Lower lobe of right lung (tissue), 2 donors: ENCODE measurements around the gene TSEN2. TPM values are rescaled to one million over a fixed set of nuclear protein-coding genes. Genes with fewer than 3 reads are reported as not detected.

ENCODE experiments used
- ATAC-seq, 2 donors: fragments of 200-7000 bp; cut with Tn5 transposase; one replicate each; pipeline ENCODE4 v1.9.1; 2020 to 2022; ENCODE audit warnings: mild to moderate bottlenecking in 2 of 2, moderate library complexity in 2 of 2
- DNase-seq: peaks from one replicate; pipeline ENCODE4 v3.0.0-alpha.2; 2020
- H3K27ac ChIP-seq: fragments of 200-600 bp; one replicate; pipeline ENCODE4 v1.8.0; 2022
- H3K27me3 ChIP-seq: fragments of 200-600 bp; one replicate; pipeline ENCODE4 v1.8.0; 2022; ENCODE audit warnings: low read depth
- H3K36me3 ChIP-seq: fragments of 200-600 bp; one replicate; pipeline ENCODE4 v1.8.0; 2022; ENCODE audit warnings: mild to moderate bottlenecking
- H3K4me1 ChIP-seq: fragments of 200-600 bp; one replicate; pipeline ENCODE4 v1.8.0; 2022
- H3K4me3 ChIP-seq: fragments of 200-600 bp; one replicate; pipeline ENCODE4 v1.8.0; 2022; ENCODE audit warnings: mild to moderate bottlenecking
- H3K9me3 ChIP-seq: fragments of 200-600 bp; one replicate; pipeline ENCODE4 v1.8.0; 2022
- intact Hi-C: fragments of 100-400 bp; cut with DNase I; formaldehyde crosslinking; loops from one replicate; pipeline ENCODE4 v1.11.0; 2022
- total RNA-seq: library from RNA; stranded (reverse); fragmentation: NEBNext Ultra II Directional; extraction: Animal tissue kit (Norgen Biotek cat#: 25700); gene quantifications from one replicate; pipeline ENCODE4 v1.2.1, GENCODE V29; 2021
- TF ChIP-seq, protein P1 (sequence below): fragments of 200-600 bp; IDR thresholded peaks from one replicate; pipeline ENCODE4 v1.8.0; 2022; ENCODE audit warnings: antibody characterized with exemption, mild to moderate bottlenecking
- donor health status: DM: no; HTN: yes; CAD: no; lungs with severe emphysema.

The TSEN2 gene
- total RNA-seq, 1 donor from 2014 or later = 23.6 TPM

DNA sequence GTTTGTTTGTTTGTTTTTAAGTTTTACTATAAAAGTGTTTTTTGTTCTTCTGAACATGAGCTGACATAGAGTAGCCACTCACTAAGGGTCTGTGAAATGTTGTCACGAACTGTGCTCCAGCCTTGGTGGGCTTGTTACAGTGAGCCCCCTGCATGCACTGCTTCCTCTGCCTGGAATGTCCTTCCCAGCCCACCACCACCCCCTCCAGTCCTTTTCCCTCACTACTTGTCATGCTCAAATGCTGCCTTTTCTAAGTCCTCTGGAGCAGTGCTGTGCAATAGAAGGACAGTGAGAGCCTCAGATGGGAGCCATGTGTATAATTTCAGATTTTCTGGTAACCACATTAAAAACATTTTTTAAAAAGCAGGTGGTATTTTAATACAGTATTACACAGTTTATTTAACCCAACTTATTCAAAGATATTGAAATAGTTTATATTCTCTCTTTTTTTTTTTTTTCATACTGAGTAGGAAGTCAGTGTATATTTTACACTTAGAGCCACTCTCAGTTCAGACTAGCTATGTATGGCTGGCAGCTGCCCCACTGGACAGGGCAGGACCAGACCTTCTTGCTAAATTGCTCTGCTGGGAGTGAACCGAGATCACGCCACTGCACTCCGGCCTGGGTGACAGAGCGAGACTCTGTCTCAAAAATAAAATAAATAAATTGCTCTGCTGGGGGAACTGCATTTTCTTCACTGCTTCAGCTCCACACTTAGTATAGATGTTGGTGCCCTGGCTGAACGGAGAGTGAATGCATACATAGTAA lies 34.2 kb downstream of the TSEN2 start:
- Histone ChIP-seq H3K36me3 (peaks cover 21% of the 10 kb centered on the region), H3K9me3 (no peaks in the 10 kb centered on the region), H3K4me1 (peaks cover 5% of the 10 kb centered on the region), H3K27ac (peak overlapping the region; percentile 44), H3K4me3 (no peak overlapping the region), H3K27me3 (no peaks in the 10 kb centered on the region)
- intact Hi-C loops = no loop called here
- peak; percentile 68 to 82 for ATAC-seq
- TF ChIP-seq, protein P1, sequence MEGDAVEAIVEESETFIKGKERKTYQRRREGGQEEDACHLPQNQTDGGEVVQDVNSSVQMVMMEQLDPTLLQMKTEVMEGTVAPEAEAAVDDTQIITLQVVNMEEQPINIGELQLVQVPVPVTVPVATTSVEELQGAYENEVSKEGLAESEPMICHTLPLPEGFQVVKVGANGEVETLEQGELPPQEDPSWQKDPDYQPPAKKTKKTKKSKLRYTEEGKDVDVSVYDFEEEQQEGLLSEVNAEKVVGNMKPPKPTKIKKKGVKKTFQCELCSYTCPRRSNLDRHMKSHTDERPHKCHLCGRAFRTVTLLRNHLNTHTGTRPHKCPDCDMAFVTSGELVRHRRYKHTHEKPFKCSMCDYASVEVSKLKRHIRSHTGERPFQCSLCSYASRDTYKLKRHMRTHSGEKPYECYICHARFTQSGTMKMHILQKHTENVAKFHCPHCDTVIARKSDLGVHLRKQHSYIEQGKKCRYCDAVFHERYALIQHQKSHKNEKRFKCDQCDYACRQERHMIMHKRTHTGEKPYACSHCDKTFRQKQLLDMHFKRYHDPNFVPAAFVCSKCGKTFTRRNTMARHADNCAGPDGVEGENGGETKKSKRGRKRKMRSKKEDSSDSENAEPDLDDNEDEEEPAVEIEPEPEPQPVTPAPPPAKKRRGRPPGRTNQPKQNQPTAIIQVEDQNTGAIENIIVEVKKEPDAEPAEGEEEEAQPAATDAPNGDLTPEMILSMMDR = no peak
- peak; percentile 55 for DNase-seq

DNA sequence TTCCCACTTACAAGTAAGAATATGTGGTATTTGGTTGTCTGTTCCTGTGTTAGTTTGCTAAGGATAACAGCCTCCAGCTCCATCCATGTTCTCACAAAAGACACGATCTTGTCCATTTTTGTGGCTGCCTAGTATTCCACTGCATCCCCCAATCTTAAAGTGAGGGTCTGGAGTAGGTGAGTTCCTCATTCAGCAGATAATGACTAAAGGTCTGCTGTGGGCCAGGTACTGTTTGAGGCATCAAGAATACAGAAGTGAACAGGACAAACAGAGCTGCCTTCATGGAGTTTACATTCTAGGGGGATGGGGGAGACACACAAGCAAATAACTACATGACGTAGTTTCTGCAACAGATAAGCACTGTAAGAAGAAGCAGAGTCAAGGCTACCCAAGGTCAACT lies 36.7 kb downstream of the TSEN2 start:
- TF ChIP-seq, protein P1 = no peak
- intact Hi-C loops = no loop called here
- no peaks in the 10 kb centered on the region for H3K27me3 ChIP-seq
- H3K36me3 ChIP-seq = peaks cover 15% of the 10 kb centered on the region
- H3K4me3 ChIP-seq = no peak overlapping the region
- H3K27ac ChIP-seq = no peak overlapping the region
- peaks cover 5% of the 10 kb centered on the region for H3K4me1 ChIP-seq
- no peaks in the 10 kb centered on the region for H3K9me3 ChIP-seq
- DNase-seq (no peak), ATAC-seq (no peak)

DNA sequence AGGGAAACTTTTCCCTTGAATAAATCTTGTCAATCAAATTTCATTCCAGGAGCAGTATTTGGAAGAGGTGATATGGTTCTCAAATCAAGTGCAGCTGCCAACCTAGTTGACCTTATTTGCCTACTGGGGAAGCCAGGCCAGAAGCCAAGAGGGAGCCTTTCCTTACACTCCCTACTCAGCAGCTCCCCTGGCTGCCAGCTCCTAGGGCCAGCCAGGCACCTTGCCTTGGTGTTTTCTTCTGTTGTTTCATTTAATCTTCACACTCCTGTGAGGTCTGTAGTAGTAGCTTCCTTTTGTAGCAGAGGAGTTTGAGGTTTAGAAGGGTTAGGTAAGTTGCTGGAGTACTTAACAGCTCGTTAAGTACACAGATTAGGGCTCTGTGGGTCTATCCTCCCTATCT lies 38.4 kb downstream of the TSEN2 start:
- ATAC-seq (peak; percentile 78 to 90), DNase-seq (peak; percentile 53)
- Histone ChIP-seq H3K4me3 (no peak overlapping the region), H3K9me3 (no peaks in the 10 kb centered on the region), H3K36me3 (peaks cover 24% of the 10 kb centered on the region), H3K27me3 (no peaks in the 10 kb centered on the region), H3K27ac (no peak overlapping the region), H3K4me1 (peaks cover 5% of the 10 kb centered on the region)
- intact Hi-C loops = no loop called here
- TF ChIP-seq, protein P1 = peak; percentile 24

DNA sequence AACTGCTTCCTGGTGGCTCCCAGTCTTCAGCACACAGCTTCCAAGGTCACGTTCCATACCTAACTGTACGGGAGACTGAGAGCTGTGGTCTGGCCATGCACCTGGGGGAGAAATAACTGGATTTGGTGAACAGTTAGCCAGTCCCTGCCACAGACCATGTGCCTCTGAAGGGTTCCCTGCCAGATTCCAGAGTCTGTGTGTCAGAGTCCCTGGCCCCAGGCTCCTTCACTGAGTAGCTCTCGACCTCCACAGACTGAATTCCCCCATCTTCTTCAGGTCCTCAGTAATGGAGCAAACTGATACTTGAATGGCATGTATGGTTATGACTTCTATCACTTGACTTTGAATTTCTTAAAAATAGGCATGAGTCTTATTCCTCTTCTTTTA lies 43.5 kb downstream of the TSEN2 start:
- intact Hi-C loops = no loop called here
- Histone ChIP-seq H3K4me3 (no peak overlapping the region), H3K36me3 (peaks cover 49% of the 10 kb centered on the region), H3K27me3 (no peaks in the 10 kb centered on the region), H3K4me1 (no peaks in the 10 kb centered on the region), H3K27ac (no peak overlapping the region), H3K9me3 (no peaks in the 10 kb centered on the region)
- no peak for DNase-seq
- no peak for ATAC-seq
- TF ChIP-seq, protein P1 = no peak

DNA sequence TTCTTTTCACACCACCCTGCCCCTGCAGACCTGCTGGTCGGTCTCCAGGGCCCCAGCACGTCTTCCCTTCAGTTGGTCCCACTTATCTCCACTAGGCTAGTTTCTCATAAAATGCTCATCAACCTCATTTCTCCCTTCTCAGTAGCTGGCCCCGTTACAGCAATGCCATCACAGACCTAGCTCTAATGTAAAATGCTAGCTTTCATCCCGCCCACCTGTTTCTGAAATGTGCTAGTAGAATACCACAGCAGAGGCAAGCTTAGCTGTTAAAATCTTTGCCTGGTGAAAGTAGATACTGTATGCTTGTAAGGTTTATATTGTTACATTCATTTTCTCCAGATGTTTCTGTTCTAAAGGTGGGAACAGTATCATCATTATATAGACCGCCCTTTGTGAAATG lies 47.9 kb downstream of the TSEN2 start:
- Histone ChIP-seq H3K4me3 (no peak overlapping the region), H3K27ac (no peak overlapping the region), H3K4me1 (no peaks in the 10 kb centered on the region), H3K36me3 (peaks cover 44% of the 10 kb centered on the region), H3K27me3 (no peaks in the 10 kb centered on the region), H3K9me3 (no peaks in the 10 kb centered on the region)
- ATAC-seq (no peak), DNase-seq (no peak)
- TF ChIP-seq, protein P1 = no peak
- intact Hi-C loops = no loop called here
